GM18907 (cell line): Measurements from ENCODE around the gene COLEC12.
"Not testable (repeated sequence)": the region's sequence is repeated elsewhere in the genome, so short reads cannot be mapped to it uniquely, and the experiment has no call there.

Experiments
- ATAC-seq: cut with Tn5 transposase; IDR thresholded peaks from one replicate; pipeline ENCODE4 v1.9.1; 2021; ENCODE audit warnings: mild to moderate bottlenecking, moderate library complexity; ENCODE audit not compliant: unreplicated experiment

The COLEC12 gene

GRCh38 chr18:332721-333510 lies 167.6 kb downstream of the COLEC12 start:
- ATAC-seq, result no peak

DNA sequence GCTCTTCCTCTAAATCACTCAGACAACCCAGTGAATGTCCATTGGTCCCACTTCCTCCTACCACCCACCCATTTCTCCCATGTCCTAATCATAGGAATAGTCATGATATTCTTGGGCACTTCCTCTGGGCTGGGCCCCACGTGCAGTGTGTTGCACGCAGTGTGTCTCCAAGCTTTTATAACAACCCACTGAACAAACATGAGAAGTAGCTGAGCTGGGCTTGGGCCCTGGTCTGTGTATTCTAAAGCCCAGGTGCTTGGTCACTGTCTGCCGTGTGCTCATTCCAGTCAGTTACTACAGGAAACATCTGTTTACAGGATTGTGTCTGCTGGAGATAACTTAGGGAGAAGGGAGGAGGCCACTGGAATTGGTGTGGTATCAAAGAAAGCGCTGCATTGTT lies 168.5 kb downstream of the COLEC12 start:
- ATAC-seq, result no peak

GRCh38 chr18:331221-331821 lies 169.2 kb downstream of the COLEC12 start:
- no peak for ATAC-seq

DNA sequence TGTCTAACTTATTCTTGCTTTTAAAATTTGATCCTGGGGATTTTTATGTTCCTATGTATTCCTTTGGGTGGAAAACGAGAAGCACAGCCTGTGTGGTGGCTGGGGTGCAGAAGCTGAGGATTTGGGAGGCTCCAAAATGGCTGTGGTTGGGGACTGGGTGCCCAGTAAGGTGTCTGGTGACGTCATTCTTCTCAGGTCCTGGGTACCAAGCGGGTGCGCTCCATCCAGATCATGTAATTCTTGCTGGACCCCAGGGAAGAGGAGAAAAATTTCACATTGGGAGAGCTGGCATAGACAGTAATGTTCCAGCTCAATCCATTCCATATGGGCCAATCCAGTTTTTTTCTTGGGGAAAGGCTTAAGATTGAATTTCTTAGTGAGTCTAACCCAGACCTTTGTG lies 171.6 kb downstream of the COLEC12 start:
- ATAC-seq, result no peak

GRCh38 chr18:326846-327245 lies 173.7 kb downstream of the COLEC12 start:
- no peak for ATAC-seq

- no peak for ATAC-seq
These were observed 177.3 kb downstream of the COLEC12 start for GRCh38 chr18:323253-323622.

- ATAC-seq, result no peak
These were observed 178.5 kb downstream of the COLEC12 start for GRCh38 chr18:321865-322467.

GRCh38 chr18:320155-320554 lies 180.3 kb downstream of the COLEC12 start:
- no peak for ATAC-seq

- no peak for ATAC-seq
These were observed 180.8 kb downstream of the COLEC12 start for GRCh38 chr18:319720-320119.

- ATAC-seq, result no peak
These were observed 181.7 kb downstream of the COLEC12 start for GRCh38 chr18:318791-319291.

DNA sequence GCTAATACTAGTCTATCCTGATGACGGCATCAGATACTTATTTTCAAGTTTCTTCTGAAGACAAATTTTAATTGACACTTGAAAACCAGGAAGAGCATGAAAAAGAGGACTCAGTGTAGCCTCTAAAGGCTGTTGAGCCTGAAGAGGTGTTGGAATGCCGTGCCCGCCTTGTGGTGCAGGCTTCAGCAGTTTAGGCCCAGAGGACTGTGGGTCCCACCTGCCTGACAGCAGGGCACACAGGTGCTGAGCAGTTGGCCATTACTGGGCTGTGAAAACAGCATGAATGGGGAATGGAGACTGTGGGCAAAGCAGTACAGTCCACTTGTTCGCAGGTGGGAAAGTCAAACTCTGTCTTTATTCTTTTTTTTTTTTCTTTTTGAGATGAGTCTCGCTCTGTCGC lies 182.9 kb downstream of the COLEC12 start:
- no peak for ATAC-seq

- no peak for ATAC-seq
These were observed 184.1 kb downstream of the COLEC12 start for GRCh38 chr18:316393-316792.

- ATAC-seq, result no peak
These were observed 186.6 kb downstream of the COLEC12 start for GRCh38 chr18:313931-314330.

- no peak for ATAC-seq
These were observed 188.1 kb downstream of the COLEC12 start for GRCh38 chr18:312415-312814.

GRCh38 chr18:310042-310441 lies 190.5 kb downstream of the COLEC12 start:
- no peak for ATAC-seq

GRCh38 chr18:308086-308485 lies 192.4 kb downstream of the COLEC12 start:
- ATAC-seq, result not testable (repeated sequence)

- no peak for ATAC-seq
These were observed 193.8 kb downstream of the COLEC12 start for GRCh38 chr18:306608-307255.

- no peak for ATAC-seq
These were observed 195.4 kb downstream of the COLEC12 start for GRCh38 chr18:305003-305501.

- ATAC-seq, result no peak
These were observed 196.9 kb downstream of the COLEC12 start for GRCh38 chr18:303607-304006.

GRCh38 chr18:303011-303410 lies 197.5 kb downstream of the COLEC12 start:
- no peak for ATAC-seq

DNA sequence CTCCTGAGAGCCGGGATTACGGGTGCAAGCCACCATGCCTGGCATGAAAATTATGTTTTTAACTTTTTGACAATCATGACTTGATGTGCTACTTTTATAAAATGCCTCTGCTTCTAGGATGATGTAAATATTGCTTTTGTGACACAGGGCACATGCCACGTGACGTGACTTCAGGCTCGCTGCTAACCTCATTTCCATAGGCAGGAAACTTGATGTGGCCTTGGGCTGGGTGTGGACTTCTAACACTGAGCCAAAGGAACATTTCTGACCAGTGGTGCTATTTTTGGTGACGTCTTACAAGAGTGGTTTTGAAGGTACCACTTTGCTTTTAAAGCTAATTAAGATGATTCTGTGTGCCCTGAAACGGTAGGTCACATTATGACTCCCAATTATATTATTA lies 198.4 kb downstream of the COLEC12 start:
- ATAC-seq, result no peak
